Measurements from ENCODE around the gene DLGAP5.

DLGAP5 gene

DNA sequence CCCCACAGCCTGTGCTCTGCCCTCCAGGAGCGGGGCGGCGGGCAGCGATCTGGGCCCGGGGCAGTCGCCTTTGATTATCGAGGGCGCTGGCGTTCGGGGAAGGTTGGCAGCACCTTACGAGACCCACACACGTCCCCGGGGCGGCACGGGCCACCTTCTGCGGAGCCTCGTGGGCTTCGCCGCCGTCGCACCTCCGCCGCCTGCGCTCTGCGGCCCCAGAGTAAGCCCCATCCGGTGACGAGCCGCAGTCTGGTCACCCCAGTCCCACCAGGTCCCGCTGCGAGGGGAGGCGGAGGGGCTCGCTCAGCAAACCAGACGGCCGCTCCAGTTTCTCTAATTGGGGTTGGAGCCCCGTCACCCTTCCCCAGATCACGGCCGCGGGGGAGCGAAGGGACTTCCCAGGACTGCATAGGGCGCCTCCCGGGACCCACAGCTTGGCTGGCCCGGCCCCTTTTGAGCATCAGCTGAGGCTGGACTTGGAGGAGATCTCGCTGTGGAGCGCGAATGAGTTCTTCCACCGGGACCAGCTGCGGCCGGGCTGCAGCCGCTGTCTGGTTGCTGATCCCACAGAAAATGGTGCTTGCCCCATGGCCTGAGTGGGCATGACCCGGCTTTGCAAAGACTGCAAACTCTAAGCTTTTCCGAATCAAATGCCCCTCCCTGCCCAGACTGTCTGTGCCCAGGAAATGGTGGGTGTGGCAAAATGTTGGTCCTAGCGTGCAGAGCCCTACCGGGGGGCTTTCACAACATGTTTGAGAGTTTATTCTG is 61.8 kb downstream of the DLGAP5 start:
- H3K4me1 Mint-ChIP-seq (ENCODE audit: low read depth), result peaks cover 70% of the 10 kb centered on the region
- intact Hi-C loops (cut with micrococcal nuclease), result loop anchor here (1.0 to 2.0 kb wide), 2 partner anchors 31 to 40 kb away; no protein-coding TSS in a partner anchor
- H3K4me3 Mint-ChIP-seq, result peak overlapping the region; percentile 89
- peak overlapping the region; percentile 94 for H3K27ac Mint-ChIP-seq
- peaks cover 52% of the 10 kb centered on the region for H3K36me3 Mint-ChIP-seq (ENCODE audit: low read depth)
- H3K9me3 Mint-ChIP-seq, result no peaks in the 10 kb centered on the region
- no peaks in the 10 kb centered on the region for H3K27me3 Mint-ChIP-seq

- H3K36me3 Mint-ChIP-seq (ENCODE audit: low read depth), result peaks cover 47% of the 10 kb centered on the region
- peak within 1 kb of the TSS; percentile 89 for H3K4me3 Mint-ChIP-seq
- intact Hi-C loops (cut with micrococcal nuclease), result loop anchor here (1.0 kb wide), 1 partner anchor 40 kb away; no protein-coding TSS in a partner anchor
- no peaks in the 10 kb centered on the region for H3K27me3 Mint-ChIP-seq
- H3K9me3 Mint-ChIP-seq, result no peaks in the 10 kb centered on the region
- peaks cover 70% of the 10 kb centered on the region for H3K4me1 Mint-ChIP-seq (ENCODE audit: low read depth)
- H3K27ac Mint-ChIP-seq, result peak within 1 kb of the TSS; percentile 94
Measured at GRCh38 chr14:55129086-55129427, 62.3 kb downstream of the DLGAP5 start, which contains the start of gene LGALS3. Gene LGALS3, plus strand, starts transcription at chr14:55129252. Its CDS starts 8,122 bp downstream, at chr14:55137374.

DNA sequence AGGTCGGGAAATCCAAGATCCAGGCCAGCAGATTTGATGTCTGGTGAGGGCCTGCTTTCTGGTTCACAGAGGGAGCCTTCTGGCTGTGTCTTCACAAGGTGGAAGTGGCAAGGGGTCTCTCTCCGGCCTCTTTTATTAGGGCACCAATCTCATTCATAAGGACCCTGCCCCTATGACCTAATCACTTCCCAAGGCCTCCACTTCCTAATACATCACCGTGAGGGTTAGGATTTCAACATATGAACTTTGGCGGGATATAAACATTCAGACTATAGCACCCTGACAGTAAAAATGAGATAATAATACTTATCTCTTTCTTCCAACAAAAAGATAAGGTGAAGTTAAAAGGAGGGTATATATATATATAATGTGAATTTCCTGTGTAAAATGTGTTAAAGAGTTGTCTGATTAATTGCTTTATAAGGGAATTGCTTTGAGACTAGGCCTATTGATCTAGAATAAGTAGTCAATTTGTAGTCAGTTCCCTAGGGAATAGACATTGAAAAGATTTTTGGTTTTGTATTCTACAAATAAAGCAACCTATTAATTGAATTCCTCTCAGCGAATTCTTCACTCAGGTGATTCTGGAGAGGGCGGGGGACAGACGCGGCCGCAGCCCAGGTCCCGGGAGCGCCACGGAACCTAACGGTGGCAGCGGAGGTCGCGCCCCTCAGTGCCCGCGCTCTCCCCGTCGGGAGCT is 62.8 kb downstream of the DLGAP5 start:
- peak overlapping the region; percentile 89 for H3K4me3 Mint-ChIP-seq
- intact Hi-C loops (cut with micrococcal nuclease), result loop anchor here (1.0 kb wide), 1 partner anchor 39 kb away; no protein-coding TSS in a partner anchor
- peaks cover 41% of the 10 kb centered on the region for H3K36me3 Mint-ChIP-seq (ENCODE audit: low read depth)
- no peaks in the 10 kb centered on the region for H3K9me3 Mint-ChIP-seq
- peaks cover 71% of the 10 kb centered on the region for H3K4me1 Mint-ChIP-seq (ENCODE audit: low read depth)
- no peaks in the 10 kb centered on the region for H3K27me3 Mint-ChIP-seq
- peak overlapping the region; percentile 94 for H3K27ac Mint-ChIP-seq

DNA sequence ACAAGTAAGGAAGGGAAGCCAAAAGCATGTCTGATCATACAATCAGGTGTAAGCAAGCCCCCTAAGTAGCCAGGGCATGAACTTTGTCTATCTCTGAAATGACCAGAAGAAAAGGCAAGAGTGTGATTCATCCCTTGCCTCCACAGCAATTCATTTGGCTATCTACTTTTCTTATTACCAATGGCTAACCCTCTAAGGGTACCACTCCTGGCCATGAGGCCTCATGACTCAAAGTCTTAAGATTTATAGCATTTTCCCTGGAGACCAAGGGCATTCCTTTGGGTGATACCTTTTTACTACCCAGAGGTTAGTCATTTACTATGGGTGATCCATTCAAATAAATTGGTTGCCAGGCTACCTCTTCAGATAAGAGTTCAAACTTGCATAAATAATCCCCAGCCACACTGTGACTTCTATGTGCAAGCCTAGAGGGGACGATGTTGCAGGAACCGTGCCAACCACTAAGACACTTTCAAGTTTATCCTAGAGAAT is 63.9 kb downstream of the DLGAP5 start:
- no peaks in the 10 kb centered on the region for H3K9me3 Mint-ChIP-seq
- H3K4me1 Mint-ChIP-seq (ENCODE audit: low read depth), result peaks cover 74% of the 10 kb centered on the region
- intact Hi-C loops (cut with micrococcal nuclease), result no loop called here
- peaks cover 31% of the 10 kb centered on the region for H3K36me3 Mint-ChIP-seq (ENCODE audit: low read depth)
- H3K4me3 Mint-ChIP-seq, result no peak overlapping the region
- no peaks in the 10 kb centered on the region for H3K27me3 Mint-ChIP-seq
- no peak overlapping the region for H3K27ac Mint-ChIP-seq

- peaks cover 74% of the 10 kb centered on the region for H3K4me1 Mint-ChIP-seq (ENCODE audit: low read depth)
- H3K27me3 Mint-ChIP-seq, result no peaks in the 10 kb centered on the region
- no peaks in the 10 kb centered on the region for H3K9me3 Mint-ChIP-seq
- peak overlapping the region; percentile 83 for H3K27ac Mint-ChIP-seq
- H3K36me3 Mint-ChIP-seq (ENCODE audit: low read depth), result peaks cover 26% of the 10 kb centered on the region
- intact Hi-C loops (cut with micrococcal nuclease), result no loop called here
- H3K4me3 Mint-ChIP-seq, result no peak overlapping the region
Measured at GRCh38 chr14:55126932-55127459, 64.4 kb downstream of the DLGAP5 start.

GRCh38 chr14:55126034-55126433 is 65.4 kb downstream of the DLGAP5 start:
- H3K27me3 Mint-ChIP-seq, result no peaks in the 10 kb centered on the region
- H3K36me3 Mint-ChIP-seq (ENCODE audit: low read depth), result peaks cover 16% of the 10 kb centered on the region
- no peaks in the 10 kb centered on the region for H3K9me3 Mint-ChIP-seq
- H3K4me1 Mint-ChIP-seq (ENCODE audit: low read depth), result peaks cover 74% of the 10 kb centered on the region
- peak overlapping the region; percentile 83 for H3K27ac Mint-ChIP-seq
- intact Hi-C loops (cut with micrococcal nuclease), result no loop called here
- H3K4me3 Mint-ChIP-seq, result no peak overlapping the region

- peaks cover 11% of the 10 kb centered on the region for H3K36me3 Mint-ChIP-seq (ENCODE audit: low read depth)
- peaks cover 74% of the 10 kb centered on the region for H3K4me1 Mint-ChIP-seq (ENCODE audit: low read depth)
- no peaks in the 10 kb centered on the region for H3K27me3 Mint-ChIP-seq
- peak overlapping the region; percentile 83 for H3K27ac Mint-ChIP-seq
- intact Hi-C loops (cut with micrococcal nuclease), result no loop called here
- H3K9me3 Mint-ChIP-seq, result no peaks in the 10 kb centered on the region
- peak overlapping the region; percentile 10 for H3K4me3 Mint-ChIP-seq
Measured at GRCh38 chr14:55125403-55125802, 66.0 kb downstream of the DLGAP5 start.

DNA sequence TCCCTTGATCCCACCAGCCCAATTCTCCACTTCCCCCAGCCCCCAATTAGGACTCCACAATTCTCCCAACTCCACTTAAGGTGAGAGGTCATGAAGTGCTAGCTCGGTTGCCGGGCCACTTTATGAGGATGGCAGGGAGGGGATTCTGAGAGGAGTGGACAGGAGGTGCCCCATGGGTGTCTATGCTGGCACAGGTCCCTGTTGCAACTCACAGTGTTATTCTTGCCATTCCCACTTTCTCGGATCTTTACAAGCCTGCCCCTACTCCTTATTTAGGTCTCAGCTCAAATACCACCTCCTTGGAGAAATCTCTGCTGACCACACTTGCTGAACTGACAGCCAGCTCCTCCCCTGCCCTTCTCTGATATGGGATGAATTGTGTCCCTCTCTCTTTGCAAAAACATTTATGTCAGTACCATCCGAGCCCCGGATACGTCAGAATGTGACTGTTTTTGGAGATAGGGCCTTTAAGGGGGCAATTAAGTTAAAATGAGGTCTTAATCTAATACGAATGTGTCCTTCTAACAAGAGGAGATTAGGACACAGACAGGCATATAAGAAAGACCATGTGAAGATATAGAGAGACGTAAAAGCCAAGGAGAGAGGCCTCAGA is 66.5 kb downstream of the DLGAP5 start:
- Mint-ChIP-seq H3K27me3 (no peaks in the 10 kb centered on the region), H3K4me1 (ENCODE audit: low read depth) (peaks cover 74% of the 10 kb centered on the region), H3K27ac (peak overlapping the region; percentile 83), H3K4me3 (no peak overlapping the region), H3K9me3 (no peaks in the 10 kb centered on the region), H3K36me3 (ENCODE audit: low read depth) (peaks cover 6% of the 10 kb centered on the region)
- intact Hi-C loops (cut with micrococcal nuclease), result no loop called here

GRCh38 chr14:55123852-55124639 is 67.3 kb downstream of the DLGAP5 start:
- Mint-ChIP-seq H3K36me3 (ENCODE audit: low read depth) (no peaks in the 10 kb centered on the region), H3K27ac (peak overlapping the region; percentile 83), H3K9me3 (no peaks in the 10 kb centered on the region), H3K4me3 (peak overlapping the region; percentile 53), H3K4me1 (ENCODE audit: low read depth) (peaks cover 82% of the 10 kb centered on the region), H3K27me3 (no peaks in the 10 kb centered on the region)
- intact Hi-C loops (cut with micrococcal nuclease), result loop anchor here (2.0 kb wide), 1 partner anchor 15 kb away; no protein-coding TSS in a partner anchor

GRCh38 chr14:55123101-55123500 is 68.3 kb downstream of the DLGAP5 start:
- Mint-ChIP-seq H3K9me3 (no peaks in the 10 kb centered on the region), H3K4me1 (ENCODE audit: low read depth) (peaks cover 89% of the 10 kb centered on the region), H3K36me3 (ENCODE audit: low read depth) (no peaks in the 10 kb centered on the region), H3K27ac (peak overlapping the region; percentile 83), H3K27me3 (no peaks in the 10 kb centered on the region), H3K4me3 (no peak overlapping the region)
- intact Hi-C loops (cut with micrococcal nuclease), result loop anchor here (2.0 kb wide), 1 partner anchor 14 kb away; no protein-coding TSS in a partner anchor

DNA sequence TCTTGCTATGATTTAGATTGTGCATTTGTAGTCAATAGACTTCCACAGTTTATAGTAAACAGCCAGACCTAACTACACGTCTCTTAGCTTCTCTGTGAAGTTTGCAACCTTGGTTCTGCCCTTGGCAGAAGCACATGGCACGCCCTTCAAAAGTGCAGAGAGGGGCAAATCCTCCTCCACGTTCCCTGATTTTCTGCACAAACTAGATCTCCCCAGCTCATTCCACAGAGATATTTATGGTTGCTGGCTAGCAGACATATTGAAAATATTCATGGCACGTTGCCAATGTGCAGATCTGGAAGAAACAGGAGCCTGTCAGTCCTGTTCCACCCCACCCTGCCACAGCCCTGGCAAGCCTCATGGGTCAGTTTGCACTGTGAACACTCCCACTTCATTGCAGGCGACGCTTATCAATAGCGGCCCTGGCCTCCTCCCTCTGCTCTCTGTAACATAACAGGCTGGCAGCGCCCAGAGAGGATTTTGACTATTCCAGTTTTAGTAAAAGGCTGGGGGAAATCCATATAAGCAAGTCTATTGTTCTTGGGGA is 68.9 kb downstream of the DLGAP5 start:
- no peaks in the 10 kb centered on the region for H3K27me3 Mint-ChIP-seq
- no peaks in the 10 kb centered on the region for H3K9me3 Mint-ChIP-seq
- intact Hi-C loops (cut with micrococcal nuclease), result loop anchor here (2.0 kb wide), 1 partner anchor 14 kb away; no protein-coding TSS in a partner anchor
- H3K36me3 Mint-ChIP-seq (ENCODE audit: low read depth), result no peaks in the 10 kb centered on the region
- H3K4me3 Mint-ChIP-seq, result no peak overlapping the region
- peaks cover 94% of the 10 kb centered on the region for H3K4me1 Mint-ChIP-seq (ENCODE audit: low read depth)
- peak overlapping the region; percentile 83 for H3K27ac Mint-ChIP-seq

GRCh38 chr14:55121628-55122439 is 69.6 kb downstream of the DLGAP5 start:
- intact Hi-C loops (cut with micrococcal nuclease), result loop anchor here (2.0 kb wide), 1 partner anchor 13 kb away; no protein-coding TSS in a partner anchor
- H3K27ac Mint-ChIP-seq, result peak overlapping the region; percentile 92

More at GRCh38 chr14:55121628-55122439, 69.6 kb downstream of the DLGAP5 start:
- no peaks in the 10 kb centered on the region for H3K27me3 Mint-ChIP-seq
- no peaks in the 10 kb centered on the region for H3K36me3 Mint-ChIP-seq (ENCODE audit: low read depth)
- H3K4me3 Mint-ChIP-seq, result no peak overlapping the region
- no peaks in the 10 kb centered on the region for H3K9me3 Mint-ChIP-seq
- peaks cover 93% of the 10 kb centered on the region for H3K4me1 Mint-ChIP-seq (ENCODE audit: low read depth)

Data from dendritic cell treated with granulocyte-macrophage colony-stimulating factor and Interleukin-4, amounts not matched to agents 40 ng/mL and 50 ng/mL, for 4 days (primary cell).